GM18861 (cell line): ENCODE results near the gene SMIM44.
"Not testable (repeated sequence)": the region's sequence is repeated elsewhere in the genome, so short reads cannot be mapped to it uniquely, and the experiment has no call there.

ENCODE experiments used
- ATAC-seq: cut with Tn5 transposase; IDR thresholded peaks from one replicate; pipeline ENCODE4 v1.9.1; 2021; ENCODE audit not compliant: unreplicated experiment

Gene SMIM44

GRCh38 chr19:3483226-3483628 lies at the start of gene SMIM44:
Gene SMIM44, minus strand, starts transcription at chr19:3483441. Its CDS starts 38 bp downstream, at chr19:3483403.
- ATAC-seq, result no peak

GRCh38 chr19:3533033-3533432 lies 49.8 kb upstream of the SMIM44 start:
- no peak for ATAC-seq

- ATAC-seq, result no peak
Observed at GRCh38 chr19:3532154-3532786, 49.0 kb upstream of the SMIM44 start.

- ATAC-seq, result no peak
Observed at GRCh38 chr19:3531716-3532115, 48.5 kb upstream of the SMIM44 start.

GRCh38 chr19:3530389-3530788 lies 47.1 kb upstream of the SMIM44 start:
- ATAC-seq, result no peak

GRCh38 chr19:3529299-3529698 lies 46.1 kb upstream of the SMIM44 start:
- not testable (repeated sequence) for ATAC-seq

GRCh38 chr19:3528539-3529211 lies 45.4 kb upstream of the SMIM44 start:
- ATAC-seq, result no peak

GRCh38 chr19:3528080-3528479 lies 44.8 kb upstream of the SMIM44 start:
- ATAC-seq, result no peak

- ATAC-seq, result no peak
Observed at GRCh38 chr19:3527238-3527910, 44.1 kb upstream of the SMIM44 start.

GRCh38 chr19:3526507-3527237 lies 43.4 kb upstream of the SMIM44 start:
- no peak for ATAC-seq

GRCh38 chr19:3524904-3525451 lies 41.7 kb upstream of the SMIM44 start:
- no peak for ATAC-seq

GRCh38 chr19:3524078-3524842 lies 41.0 kb upstream of the SMIM44 start:
- ATAC-seq, result no peak

- ATAC-seq, result no peak
Observed at GRCh38 chr19:3523361-3524077, 40.3 kb upstream of the SMIM44 start.

GRCh38 chr19:3522421-3523360 lies 39.5 kb upstream of the SMIM44 start:
- no peak for ATAC-seq

GRCh38 chr19:3521104-3521445 lies 37.8 kb upstream of the SMIM44 start:
- ATAC-seq, result no peak

- no peak for ATAC-seq
Observed at GRCh38 chr19:3520166-3521103, 37.2 kb upstream of the SMIM44 start.

GRCh38 chr19:3519126-3519525 lies 35.9 kb upstream of the SMIM44 start:
- no peak for ATAC-seq

- ATAC-seq, result no peak
Observed at GRCh38 chr19:3518659-3519058, 35.4 kb upstream of the SMIM44 start.
